ENCODE results near the gene RAB11FIP4.

The RAB11FIP4 gene

DNA sequence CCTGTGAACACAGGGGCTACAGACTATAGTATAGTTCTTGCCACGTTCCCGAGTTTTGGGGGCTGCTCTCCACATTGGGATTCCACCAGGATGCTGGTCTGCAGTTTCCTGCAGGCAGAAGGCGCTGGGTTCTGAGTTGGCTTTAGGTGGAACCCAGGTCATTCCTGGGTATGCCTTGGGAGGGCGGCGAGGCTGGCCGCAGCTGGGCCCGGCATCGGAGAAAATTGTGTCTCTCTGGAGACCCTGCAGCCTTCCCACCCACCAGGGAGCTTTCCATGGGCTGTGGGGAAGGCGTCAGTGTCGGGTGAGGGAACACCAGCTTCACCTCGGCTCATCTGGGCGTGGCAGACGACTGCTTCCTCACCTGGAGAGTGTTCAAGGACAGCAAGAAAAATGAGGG is 183.6 kb downstream of the RAB11FIP4 start:
- no peak for DNase-seq

DNA sequence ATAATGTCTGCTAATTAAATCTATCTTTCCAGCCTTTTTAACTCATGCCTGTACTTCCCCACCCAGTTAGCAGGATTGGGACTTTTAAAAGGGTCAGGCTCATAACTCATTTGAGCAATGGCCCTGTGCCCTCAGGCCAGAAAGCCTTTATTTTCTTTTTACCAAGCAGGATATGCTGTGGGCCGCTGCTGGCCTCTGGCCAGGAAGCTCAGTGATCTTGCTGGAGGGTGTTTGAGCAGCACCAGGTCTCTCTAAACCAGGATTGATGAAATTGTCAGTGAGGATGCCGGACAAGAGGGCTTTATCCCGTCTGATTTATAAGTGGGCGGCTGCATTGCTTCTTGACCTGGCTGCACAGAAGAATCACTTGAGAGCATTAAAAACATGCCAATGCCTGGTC is 187.8 kb downstream of the RAB11FIP4 start:
- no peak for DNase-seq

DNA sequence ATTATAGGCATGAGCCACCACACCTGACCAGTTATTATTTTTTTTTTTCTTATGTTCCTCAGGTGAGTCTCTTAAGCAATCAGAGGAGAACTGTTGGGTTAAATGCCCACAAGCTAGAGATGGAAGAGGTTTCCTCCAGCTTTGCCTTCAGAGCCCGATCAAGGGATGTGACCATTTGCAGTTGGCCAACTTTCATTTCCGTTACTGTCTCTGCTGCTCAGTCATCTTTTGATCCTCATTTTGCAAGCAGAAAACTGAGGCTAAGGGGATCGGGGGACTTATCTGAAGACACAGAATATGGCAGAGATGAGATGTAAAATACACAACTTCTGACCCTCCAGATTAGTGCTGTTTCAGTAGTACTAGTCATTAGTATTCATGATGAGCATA is 188.8 kb downstream of the RAB11FIP4 start:
- DNase-seq = no peak

DNA sequence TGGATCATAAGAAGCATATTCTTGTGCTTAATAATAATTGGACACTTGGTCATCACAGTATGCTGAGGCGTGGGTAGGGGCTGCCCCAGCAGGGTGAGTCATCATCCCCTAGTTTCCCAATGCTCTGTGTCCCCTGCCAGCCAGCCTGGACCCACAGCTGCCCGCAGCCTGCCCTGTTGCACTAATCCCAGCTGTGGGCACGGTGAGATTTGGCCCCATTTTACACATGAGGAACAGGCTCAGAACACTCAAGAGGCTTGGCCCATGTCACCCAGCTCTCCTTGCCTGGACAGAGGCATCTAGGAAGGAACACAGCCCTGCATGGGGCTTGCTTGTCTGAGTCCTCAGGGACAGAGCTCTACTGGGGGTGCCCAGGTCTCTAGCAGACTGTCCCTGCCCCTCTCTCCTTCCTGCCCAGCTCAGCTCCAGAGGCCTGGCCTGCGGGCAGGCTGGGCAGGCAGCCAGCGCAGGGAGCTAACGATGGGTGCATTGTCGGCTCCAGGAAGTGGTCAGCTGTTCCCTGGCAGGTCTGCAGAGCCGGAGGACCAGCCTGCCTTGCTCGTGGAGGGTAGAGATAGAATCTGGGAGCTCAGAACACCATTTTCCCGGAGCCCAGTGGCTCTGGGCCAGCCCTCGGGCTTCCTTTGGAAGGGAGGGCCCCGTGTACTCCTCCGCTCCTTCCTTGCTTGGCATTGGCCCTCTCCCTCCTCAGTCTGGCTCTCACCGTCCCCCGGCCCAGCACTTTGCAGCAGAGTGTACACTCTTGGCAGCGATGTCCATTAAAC is 189.4 kb downstream of the RAB11FIP4 start:
- DNase-seq = peak; percentile 82

DNA sequence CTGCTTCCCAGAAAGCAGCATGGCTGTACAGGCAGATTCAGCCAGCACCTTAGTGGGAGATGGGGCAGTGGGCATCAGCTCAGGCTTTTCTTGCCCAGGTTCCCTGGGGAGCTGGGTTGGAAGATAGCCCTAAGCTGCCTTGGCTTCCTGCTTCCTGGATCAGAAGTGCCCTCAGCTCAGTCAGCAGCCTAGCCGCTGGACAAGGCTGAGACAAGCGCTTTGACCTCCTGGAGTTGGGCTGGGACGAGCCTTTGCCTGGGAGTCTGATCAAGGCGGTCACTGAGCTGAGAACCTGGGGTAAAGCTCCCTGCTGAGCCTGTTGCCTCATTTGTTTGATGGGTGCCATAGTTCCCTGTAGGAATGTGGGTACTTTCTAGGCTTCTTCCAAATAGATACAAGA is 190.0 kb downstream of the RAB11FIP4 start:
- DNase-seq = no peak

DNA sequence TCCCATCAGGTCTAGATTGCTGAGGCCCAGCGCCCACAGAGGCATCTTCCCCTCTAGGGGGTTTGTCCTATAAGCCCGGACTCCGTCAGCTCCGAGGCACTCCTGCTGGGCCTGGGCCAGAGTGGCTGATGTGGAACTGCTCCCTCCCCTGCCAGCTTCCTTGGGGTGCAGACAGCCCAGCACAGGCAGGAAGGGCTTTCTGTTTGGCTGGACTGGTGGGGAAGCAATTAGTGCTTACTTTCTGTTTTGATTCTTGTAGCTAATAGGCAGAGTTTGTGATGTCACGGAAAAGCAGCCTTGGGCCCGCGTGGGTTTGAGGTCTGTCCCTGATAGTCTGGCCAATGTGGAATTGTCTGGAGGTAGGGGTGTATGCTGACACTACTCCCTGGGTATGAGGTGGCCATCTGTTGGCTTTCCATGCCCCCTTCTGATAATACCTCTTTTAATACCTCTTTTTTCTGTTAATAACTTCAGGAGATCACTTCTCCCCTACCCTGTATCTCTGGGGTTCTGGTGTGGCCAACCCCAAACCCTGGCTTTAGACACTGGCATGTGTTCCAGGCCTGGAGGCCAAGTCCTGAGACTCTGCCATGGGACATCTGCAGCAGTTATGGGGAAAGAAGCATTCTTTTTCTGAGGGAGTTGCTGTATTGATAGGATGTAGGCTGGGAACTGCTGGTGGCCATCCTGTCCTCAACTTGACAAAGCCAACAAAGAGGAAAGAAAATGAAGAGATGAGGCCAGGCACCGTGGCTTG is 190.9 kb downstream of the RAB11FIP4 start:
- DNase-seq = no peak

DNA sequence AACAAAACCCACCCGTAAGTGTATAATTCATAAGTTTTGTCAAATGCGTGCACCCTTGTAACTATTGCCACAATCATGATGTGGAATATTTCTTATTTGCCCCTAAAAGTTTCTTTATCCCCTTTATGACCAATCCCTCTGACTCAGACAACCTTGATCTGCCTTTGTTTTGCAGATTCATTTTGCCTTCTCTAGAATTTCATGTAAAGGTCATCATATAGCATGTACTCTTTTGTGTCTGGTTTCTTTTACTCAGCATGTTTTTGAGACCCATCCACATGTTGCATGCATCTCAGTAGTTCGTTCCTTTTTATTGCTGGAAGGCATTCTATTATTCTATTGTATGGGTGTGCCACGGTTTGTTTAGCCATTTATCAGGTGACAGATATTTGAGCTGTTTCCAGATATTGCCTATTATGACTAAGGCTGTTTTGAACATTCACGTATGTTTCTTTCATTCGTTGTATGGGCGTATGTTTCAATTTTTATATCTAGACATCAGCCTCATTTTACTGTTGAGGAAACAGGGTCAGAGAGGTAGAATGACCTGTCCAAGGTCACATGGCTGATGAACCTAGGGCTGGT is 192.4 kb downstream of the RAB11FIP4 start:
- no peak for DNase-seq

DNA sequence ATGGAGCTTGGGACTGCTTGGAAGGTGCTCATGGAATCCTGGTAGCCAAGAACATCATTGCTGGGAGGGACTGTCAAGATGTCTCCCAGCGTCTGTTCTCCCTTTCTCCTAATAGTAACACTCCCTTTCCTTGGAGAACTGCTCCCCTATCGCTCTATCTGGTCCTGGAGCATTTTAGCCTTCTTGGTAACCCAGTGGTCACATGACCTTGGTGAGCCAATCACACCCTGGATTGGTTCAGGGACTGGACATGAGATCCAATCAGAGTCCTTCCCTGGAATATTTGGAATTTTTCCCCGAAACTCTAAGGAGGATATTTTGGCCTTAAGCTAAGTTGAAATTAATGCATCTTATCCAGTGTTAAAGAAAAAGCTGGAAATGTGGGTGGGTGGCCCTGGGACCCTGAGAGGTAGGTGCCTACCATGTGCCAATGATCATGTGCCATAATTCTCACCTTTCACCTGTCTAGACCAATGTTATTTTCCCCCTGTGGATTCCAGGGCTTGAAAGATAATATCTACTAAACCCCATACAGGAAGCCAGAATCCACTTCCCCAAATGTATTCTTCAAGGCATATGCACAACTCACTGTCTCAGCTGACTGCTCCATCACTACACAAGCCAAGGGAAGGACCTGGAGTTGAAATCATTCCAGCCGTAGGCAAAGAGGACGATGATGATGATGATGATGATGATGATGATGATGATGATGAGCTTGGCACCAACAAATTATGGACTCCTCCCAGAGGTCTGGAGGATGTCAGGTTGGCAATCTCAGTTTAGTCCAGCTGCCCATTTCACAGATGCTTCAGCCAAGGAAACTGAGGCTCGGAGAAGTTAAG is 193.2 kb downstream of the RAB11FIP4 start:
- DNase-seq = no peak

DNA sequence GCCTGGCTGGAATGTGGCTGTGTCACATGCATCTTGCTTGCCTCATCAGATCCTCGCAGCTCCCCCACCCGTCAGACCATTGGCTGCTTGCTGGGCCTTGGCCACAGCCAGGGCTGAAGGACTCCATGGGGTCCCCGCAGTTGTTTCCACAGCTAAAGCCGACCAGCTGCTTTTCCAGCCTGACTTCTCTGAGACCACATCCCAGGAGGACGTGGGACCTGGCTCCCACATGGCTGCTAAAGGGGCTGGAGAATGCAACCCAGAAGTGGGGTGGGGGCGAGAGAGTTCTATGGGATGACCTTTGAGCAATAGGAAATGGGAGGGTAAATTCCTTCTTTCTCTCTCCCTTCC is 193.8 kb downstream of the RAB11FIP4 start:
- no peak for DNase-seq

DNA sequence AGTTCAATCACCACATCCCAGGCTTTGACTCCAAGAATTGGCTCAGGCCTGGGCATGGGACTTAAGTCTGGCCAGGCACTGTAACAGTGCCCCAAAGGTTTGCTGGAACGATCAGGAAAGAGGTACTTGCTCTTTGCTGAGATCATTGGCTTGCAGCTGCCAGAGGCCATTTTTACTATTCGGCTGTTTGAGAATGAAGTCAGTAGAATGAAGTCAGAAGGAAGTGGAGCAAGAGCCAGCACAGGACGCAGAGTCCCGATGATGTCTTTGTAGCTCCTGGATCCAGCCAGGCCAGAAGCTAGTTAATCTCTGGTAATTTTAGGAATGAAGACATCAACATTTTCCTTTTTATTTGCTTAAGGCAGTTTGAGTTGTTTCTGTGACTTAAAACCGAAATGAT is 195.5 kb downstream of the RAB11FIP4 start:
- peak; percentile 72 for DNase-seq

DNA sequence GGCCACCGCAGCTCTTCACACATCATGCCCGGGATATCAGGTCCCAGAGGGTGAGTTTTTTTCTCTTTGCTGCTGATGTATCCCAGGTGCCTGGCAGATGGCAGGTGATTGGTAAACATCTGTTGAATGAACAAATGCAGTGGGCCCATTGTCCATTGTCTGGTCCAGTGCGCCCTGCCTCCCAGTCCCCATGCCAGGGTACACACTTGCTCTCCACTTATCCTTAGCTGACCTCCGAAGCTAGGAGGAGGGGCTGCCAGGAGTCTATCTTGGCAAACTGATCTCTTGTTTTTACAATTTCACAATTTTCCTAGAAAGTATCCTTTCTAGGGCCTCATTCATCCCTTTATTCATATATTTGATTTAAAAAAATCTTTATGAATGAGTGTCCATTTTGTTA is 196.0 kb downstream of the RAB11FIP4 start:
- DNase-seq = peak; percentile 68

Data from NCI-H2029 treated with DMSO at 0.1 percent for 48 hours (cell line).